ENCODE data around the gene ATP6V0C. TPM values are rescaled to one million over a fixed set of nuclear protein-coding genes. Genes with fewer than 3 reads are reported as not detected.

The ATP6V0C gene
- total and polyA plus RNA-seq, 2 of the 13 experiments (the other 11 are each of a cell fraction or from before 2014, with no cell fraction given), result 10.4 to 20.1 TPM

DNA sequence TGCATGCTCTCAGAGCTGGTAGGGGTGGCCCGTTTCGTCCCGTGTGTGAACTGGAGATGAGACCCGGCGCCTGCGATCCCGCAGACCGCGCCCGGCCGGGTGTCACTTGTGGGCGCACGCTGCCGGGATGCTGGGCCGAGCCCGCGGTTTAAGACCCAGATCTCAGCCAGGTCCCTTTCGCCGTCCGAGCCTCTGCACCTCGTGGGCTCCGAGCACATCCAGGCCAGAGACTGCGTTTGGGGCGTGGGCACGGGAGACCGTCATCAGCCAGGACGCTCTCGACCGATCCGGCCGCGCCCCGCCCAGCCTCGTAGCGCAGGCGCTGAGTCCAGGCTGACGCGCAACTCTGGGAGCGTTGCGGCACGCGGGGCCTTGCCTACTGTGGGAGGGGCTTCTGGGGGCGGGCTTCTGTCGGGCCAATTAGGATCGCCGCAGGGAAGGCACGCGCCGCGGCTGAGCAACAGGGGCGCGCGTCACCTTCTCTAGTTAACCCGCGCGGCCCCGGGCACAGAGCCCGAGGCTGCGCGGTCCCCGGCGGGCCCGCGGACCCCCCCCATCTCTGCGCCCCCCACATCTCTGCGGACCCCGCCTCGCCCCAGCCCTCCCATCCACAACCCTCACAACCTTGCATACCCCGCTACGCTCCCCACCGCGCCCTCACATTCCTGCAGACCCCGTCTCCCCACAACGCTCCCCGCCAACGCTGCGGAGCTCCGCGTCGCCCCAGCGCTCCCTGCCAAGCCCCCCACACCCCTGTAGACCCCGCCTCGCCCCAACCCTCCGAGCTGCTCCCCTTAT is 18.1 kb downstream of the ATP6V0C start (continued):
- TF ChIP-seq, protein P1, sequence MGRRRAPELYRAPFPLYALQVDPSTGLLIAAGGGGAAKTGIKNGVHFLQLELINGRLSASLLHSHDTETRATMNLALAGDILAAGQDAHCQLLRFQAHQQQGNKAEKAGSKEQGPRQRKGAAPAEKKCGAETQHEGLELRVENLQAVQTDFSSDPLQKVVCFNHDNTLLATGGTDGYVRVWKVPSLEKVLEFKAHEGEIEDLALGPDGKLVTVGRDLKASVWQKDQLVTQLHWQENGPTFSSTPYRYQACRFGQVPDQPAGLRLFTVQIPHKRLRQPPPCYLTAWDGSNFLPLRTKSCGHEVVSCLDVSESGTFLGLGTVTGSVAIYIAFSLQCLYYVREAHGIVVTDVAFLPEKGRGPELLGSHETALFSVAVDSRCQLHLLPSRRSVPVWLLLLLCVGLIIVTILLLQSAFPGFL (CRISPR knock-in tag; IDR thresholded peaks at IDR 0.05), result no peak
- no peak for TF ChIP-seq ZNF350 (CRISPR knock-in tag; IDR thresholded peaks at IDR 0.05; ENCODE audit: borderline replicate concordance, low read depth)
- TF ChIP-seq, protein P2, sequence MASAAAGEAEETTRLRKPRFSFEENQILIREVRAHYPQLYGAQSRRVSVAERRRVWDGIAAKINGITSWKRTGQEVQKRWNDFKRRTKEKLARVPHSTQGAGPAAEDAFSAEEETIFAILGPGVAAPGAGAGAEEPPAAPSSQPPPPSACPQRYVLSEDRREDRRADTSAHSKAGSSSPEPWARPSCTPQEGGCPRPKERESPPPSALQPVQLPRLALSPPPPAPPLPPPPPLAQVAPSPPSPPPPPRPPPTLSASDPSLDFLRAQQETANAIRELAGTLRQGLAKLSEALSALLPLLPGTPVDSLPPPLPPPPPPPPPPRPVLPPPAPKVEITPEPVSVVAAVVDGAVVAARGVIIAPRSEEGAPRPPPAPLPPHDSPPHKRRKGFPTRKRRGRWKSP (CRISPR knock-in tag; IDR thresholded peaks at IDR 0.05), result peak; percentile 99
- TF ChIP-seq ZSCAN31 (CRISPR knock-in tag; IDR thresholded peaks at IDR 0.05; ENCODE audit: low read depth), result peak; percentile 79
- no peak for TF ChIP-seq MYNN (CRISPR knock-in tag; IDR thresholded peaks at IDR 0.05; ENCODE audit: low read depth)
- TF ChIP-seq THAP11 (CRISPR knock-in tag; IDR thresholded peaks at IDR 0.05), result peak; percentile 66
- TF ChIP-seq HMG20A (CRISPR knock-in tag; IDR thresholded peaks at IDR 0.05; ENCODE audit: borderline replicate concordance), result no peak
- peak; percentile 78 for TF ChIP-seq CEBPG (CRISPR knock-in tag; IDR thresholded peaks at IDR 0.05)
- no peak for TF ChIP-seq ZNF644 (CRISPR knock-in tag; IDR thresholded peaks at IDR 0.05; ENCODE audit: low read depth)
- no peak for TF ChIP-seq ZNF335 (CRISPR knock-in tag; IDR thresholded peaks at IDR 0.05)
- TF ChIP-seq EHMT2 (IDR thresholded peaks at IDR 0.05; ENCODE audit: borderline replicate concordance, low read depth, low read length), result no peak
- TF ChIP-seq GLI4 (CRISPR knock-in tag; IDR thresholded peaks at IDR 0.05; ENCODE audit: borderline replicate concordance), result peak; percentile 82; the same call in 1 of the 2 replicates
- peak; percentile 53; the same call in 1 of the 2 replicates for TF ChIP-seq POLR2AphosphoS5 (IDR thresholded peaks at IDR 0.05; ENCODE audit: low read depth, low read length)
- TF ChIP-seq, protein P3, sequence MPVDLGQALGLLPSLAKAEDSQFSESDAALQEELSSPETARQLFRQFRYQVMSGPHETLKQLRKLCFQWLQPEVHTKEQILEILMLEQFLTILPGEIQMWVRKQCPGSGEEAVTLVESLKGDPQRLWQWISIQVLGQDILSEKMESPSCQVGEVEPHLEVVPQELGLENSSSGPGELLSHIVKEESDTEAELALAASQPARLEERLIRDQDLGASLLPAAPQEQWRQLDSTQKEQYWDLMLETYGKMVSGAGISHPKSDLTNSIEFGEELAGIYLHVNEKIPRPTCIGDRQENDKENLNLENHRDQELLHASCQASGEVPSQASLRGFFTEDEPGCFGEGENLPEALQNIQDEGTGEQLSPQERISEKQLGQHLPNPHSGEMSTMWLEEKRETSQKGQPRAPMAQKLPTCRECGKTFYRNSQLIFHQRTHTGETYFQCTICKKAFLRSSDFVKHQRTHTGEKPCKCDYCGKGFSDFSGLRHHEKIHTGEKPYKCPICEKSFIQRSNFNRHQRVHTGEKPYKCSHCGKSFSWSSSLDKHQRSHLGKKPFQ (CRISPR knock-in tag; IDR thresholded peaks at IDR 0.05; ENCODE audit: insufficient replicate concordance), result no peak
- no peak for TF ChIP-seq TSC22D2 (CRISPR knock-in tag; IDR thresholded peaks at IDR 0.05; ENCODE audit: borderline replicate concordance)
